Osteoblast (primary cell): Measurements from ENCODE around the gene CYP3A4. TPM values are rescaled to one million over a fixed set of nuclear protein-coding genes. Genes with fewer than 3 reads are reported as not detected.
"Not testable (repeated sequence)": the region's sequence is repeated elsewhere in the genome, so short reads cannot be mapped to it uniquely, and the experiment has no call there.

ENCODE experiments used
- DNase-seq: peaks from one replicate; pipeline ENCODE4 v3.0.0; 2011; ENCODE audit warnings: low spot score, mixed read lengths; ENCODE audit not compliant: insufficient read length; ENCODE audit errors: missing footprints
- H2AFZ ChIP-seq: 2 replicates; pipeline ENCODE4 v1.6.0; 2011; ENCODE audit warnings: mild to moderate bottlenecking, low read length
- H3K27ac ChIP-seq: 2 replicates; pipeline ENCODE4 v1.5.1; 2011; ENCODE audit warnings: mild to moderate bottlenecking, low read depth, low read length, moderate library complexity
- H3K27me3 ChIP-seq: 2 replicates; pipeline ENCODE4 v1.6.0; 2012; ENCODE audit warnings: mild to moderate bottlenecking, control low read depth, inconsistent platforms, low read length, moderate library complexity; ENCODE audit not compliant: insufficient read depth
- H3K36me3 ChIP-seq: 2 replicates; pipeline ENCODE4 v1.5.1; 2011; ENCODE audit warnings: mild to moderate bottlenecking, low read length, control low read depth, moderate library complexity; ENCODE audit not compliant: insufficient read depth
- H3K4me1 ChIP-seq: 2 replicates; pipeline ENCODE4 v1.5.1; 2011; ENCODE audit warnings: mild to moderate bottlenecking, low read length, control low read depth, moderate library complexity; ENCODE audit not compliant: insufficient read depth
- H3K4me2 ChIP-seq: 2 replicates; pipeline ENCODE4 v1.6.0; 2011; ENCODE audit warnings: mild to moderate bottlenecking, low read length; ENCODE audit not compliant: insufficient read depth
- H3K4me3 ChIP-seq: fragments of 200-600 bp; sonication (generic); 3 replicates; pipeline ENCODE4 v1.5.1; 2012; ENCODE audit warnings: mild to moderate bottlenecking, low read length, inconsistent platforms; ENCODE audit not compliant: insufficient read depth
- H3K79me2 ChIP-seq: 2 replicates; pipeline ENCODE4 v1.6.0; 2012; ENCODE audit warnings: mild to moderate bottlenecking, low read length, control low read depth, inconsistent platforms; ENCODE audit not compliant: insufficient read depth
- H3K9me3 ChIP-seq: 2 replicates; pipeline ENCODE4 v1.5.1; 2011; ENCODE audit warnings: low read depth, low read length, control low read depth
- H4K20me1 ChIP-seq: 2 replicates; pipeline ENCODE4 v1.6.0; 2012; ENCODE audit warnings: mild to moderate bottlenecking, low read length, control low read depth; ENCODE audit not compliant: insufficient read depth
- total RNA-seq: library from RNA; depleted of rRNA; stranded (reverse); fragments of >200 nt; gene quantifications from 2 replicates; pipeline ENCODE4 v1.2.3, GENCODE V29; 2012
- TF ChIP-seq, protein P1 (sequence below): IDR thresholded peaks from 2 replicates; pipeline ENCODE4 v1.5.1; 2011; ENCODE audit warnings: mild to moderate bottlenecking, low read depth, low read length, moderate library complexity; ENCODE audit errors: extremely low read depth

Gene CYP3A4
- total RNA-seq, 1 donor: not detected

- H3K27me3 ChIP-seq: peaks cover 29% of the 10 kb centered on the region
- DNase-seq: no peak
- no peaks in the 10 kb centered on the region for H3K79me2 ChIP-seq
- no peak overlapping the region for H2AFZ ChIP-seq
- H3K36me3 ChIP-seq: no peaks in the 10 kb centered on the region
- no peaks in the 10 kb centered on the region for H4K20me1 ChIP-seq
- no peak overlapping the region for H3K4me2 ChIP-seq
- H3K4me3 ChIP-seq: no peak overlapping the region
- no peaks in the 10 kb centered on the region for H3K9me3 ChIP-seq
- no peaks in the 10 kb centered on the region for H3K4me1 ChIP-seq
- TF ChIP-seq, protein P1, sequence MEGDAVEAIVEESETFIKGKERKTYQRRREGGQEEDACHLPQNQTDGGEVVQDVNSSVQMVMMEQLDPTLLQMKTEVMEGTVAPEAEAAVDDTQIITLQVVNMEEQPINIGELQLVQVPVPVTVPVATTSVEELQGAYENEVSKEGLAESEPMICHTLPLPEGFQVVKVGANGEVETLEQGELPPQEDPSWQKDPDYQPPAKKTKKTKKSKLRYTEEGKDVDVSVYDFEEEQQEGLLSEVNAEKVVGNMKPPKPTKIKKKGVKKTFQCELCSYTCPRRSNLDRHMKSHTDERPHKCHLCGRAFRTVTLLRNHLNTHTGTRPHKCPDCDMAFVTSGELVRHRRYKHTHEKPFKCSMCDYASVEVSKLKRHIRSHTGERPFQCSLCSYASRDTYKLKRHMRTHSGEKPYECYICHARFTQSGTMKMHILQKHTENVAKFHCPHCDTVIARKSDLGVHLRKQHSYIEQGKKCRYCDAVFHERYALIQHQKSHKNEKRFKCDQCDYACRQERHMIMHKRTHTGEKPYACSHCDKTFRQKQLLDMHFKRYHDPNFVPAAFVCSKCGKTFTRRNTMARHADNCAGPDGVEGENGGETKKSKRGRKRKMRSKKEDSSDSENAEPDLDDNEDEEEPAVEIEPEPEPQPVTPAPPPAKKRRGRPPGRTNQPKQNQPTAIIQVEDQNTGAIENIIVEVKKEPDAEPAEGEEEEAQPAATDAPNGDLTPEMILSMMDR: no peak
- H3K27ac ChIP-seq: no peak overlapping the region
Measured at GRCh38 chr7:99772565-99772964, 11.4 kb downstream of the CYP3A4 start.

- H3K27ac ChIP-seq, H3K4me3 ChIP-seq, H4K20me1 ChIP-seq, H3K4me2 ChIP-seq, H3K9me3 ChIP-seq, H2AFZ ChIP-seq, DNase-seq, H3K79me2 ChIP-seq, H3K4me1 ChIP-seq, H3K36me3 ChIP-seq: not testable (repeated sequence)
- H3K27me3 ChIP-seq: peaks cover 20% of the 10 kb centered on the region
Measured at GRCh38 chr7:99769494-99769893, 14.5 kb downstream of the CYP3A4 start.

DNA sequence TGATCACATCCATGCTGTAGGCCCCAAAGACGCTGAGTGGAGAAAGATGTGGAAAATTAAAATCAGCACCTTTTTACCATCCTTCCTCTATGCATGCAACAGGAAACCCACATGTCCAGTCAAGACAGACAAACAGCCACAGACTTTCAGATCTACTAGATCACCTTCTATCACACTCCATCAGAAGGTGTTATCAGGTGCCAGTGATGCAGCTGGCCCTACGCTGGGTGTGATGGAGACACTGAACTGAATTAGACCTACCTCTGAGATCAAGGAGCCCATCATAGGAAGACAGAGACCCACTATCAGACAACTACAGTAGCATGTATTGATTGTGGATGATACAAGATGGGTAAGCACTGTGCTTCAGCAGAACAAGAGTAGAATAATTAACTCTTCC, 15.5 kb downstream of the CYP3A4 start:
- H3K27me3 ChIP-seq: peaks cover 16% of the 10 kb centered on the region
- H3K4me3 ChIP-seq: no peak overlapping the region
- no peaks in the 10 kb centered on the region for H3K9me3 ChIP-seq
- peaks cover 6% of the 10 kb centered on the region for H3K4me1 ChIP-seq
- no peak overlapping the region for H2AFZ ChIP-seq
- TF ChIP-seq, protein P1: no peak
- H4K20me1 ChIP-seq: no peaks in the 10 kb centered on the region
- no peak overlapping the region for H3K27ac ChIP-seq
- no peak for DNase-seq
- no peaks in the 10 kb centered on the region for H3K79me2 ChIP-seq
- no peaks in the 10 kb centered on the region for H3K36me3 ChIP-seq
- H3K4me2 ChIP-seq: no peak overlapping the region

GRCh38 chr7:99767662-99768061, 16.3 kb downstream of the CYP3A4 start:
- H3K4me3 ChIP-seq: no peak overlapping the region
- no peaks in the 10 kb centered on the region for H4K20me1 ChIP-seq
- H3K36me3 ChIP-seq: no peaks in the 10 kb centered on the region
- no peak overlapping the region for H3K4me2 ChIP-seq
- TF ChIP-seq, protein P1: no peak
- peaks cover 14% of the 10 kb centered on the region for H3K27me3 ChIP-seq
- H3K79me2 ChIP-seq: no peaks in the 10 kb centered on the region
- no peak overlapping the region for H3K27ac ChIP-seq
- H2AFZ ChIP-seq: no peak overlapping the region
- DNase-seq: no peak
- H3K9me3 ChIP-seq: no peaks in the 10 kb centered on the region
- H3K4me1 ChIP-seq: peaks cover 12% of the 10 kb centered on the region
